Colon (tissue), 2 donors: ENCODE data around the gene RHD.
A peak's percentile ranks its signal among the peaks of the same experiment; 100 is the strongest.
"Not testable (repeated sequence)": the region's sequence is repeated elsewhere in the genome, so short reads cannot be mapped to it uniquely, and the experiment has no call there.

ENCODE experiments used
- FAIRE-seq: peaks from 2 replicates; lab custom pipeline; 2012; peaks lifted over from hg19 to GRCh38; lab: Jason Lieb, UNC
- donor health status: control.
- donor health status: control.

The RHD gene

DNA sequence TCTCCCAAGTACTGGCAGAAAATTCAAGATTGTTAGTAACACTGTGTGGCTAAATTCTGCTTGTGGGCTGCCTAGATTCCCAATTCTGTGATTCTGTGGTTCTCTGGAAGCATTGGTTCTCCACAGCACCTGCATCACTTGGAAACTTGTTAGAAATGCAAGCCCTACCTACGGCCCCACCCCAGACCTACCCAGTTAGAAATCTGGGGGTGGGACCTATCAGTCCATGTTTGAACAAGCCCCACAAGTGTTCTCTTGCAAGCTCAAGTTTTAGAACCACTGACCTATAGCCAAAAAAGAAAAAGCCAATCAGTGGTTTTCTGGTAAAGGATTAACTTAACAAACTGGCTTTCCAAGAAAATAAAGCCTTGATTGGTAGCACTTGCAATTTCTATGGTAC lies 35.9 kb downstream of the RHD start:
- not testable (repeated sequence) for FAIRE-seq

GRCh38 chr1:25309085-25309484 lies 36.8 kb downstream of the RHD start:
- FAIRE-seq: not testable (repeated sequence)

- FAIRE-seq: not testable (repeated sequence)
Observed at GRCh38 chr1:25309486-25309885, 37.2 kb downstream of the RHD start.

DNA sequence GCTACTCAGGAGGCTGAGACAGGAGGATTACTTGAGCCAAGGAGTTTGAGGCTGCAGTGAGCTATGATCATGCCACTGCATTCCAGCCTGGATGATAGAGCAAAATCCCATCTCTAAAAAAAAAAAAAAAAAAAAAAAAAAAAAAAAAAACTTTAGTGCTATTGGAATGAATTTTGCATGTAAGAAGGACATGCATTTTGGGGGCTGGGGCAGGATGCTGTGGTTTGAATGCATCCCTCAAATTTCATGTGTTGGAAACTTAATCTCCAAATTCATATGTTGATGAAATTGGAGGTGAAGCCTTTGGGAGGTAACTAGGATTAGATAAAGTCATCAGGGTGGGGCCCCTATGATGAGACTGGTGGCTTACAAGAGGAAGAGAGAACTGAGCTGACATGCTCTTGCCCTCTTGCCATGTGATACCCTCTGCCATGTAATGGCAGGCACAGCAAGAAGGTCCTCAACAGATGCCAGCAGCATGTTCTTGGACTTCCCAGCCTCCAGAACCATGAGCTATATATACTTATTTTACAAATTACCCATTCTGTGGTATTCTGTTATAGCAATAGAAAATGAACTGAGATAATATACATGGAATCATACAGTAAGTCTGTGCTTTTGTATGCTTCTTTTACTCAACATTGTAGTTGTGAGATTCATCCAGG lies 40.6 kb downstream of the RHD start:
- FAIRE-seq: not testable (repeated sequence)

GRCh38 chr1:25320314-25320938 lies 48.1 kb downstream of the RHD start:
- not testable (repeated sequence) for FAIRE-seq

DNA sequence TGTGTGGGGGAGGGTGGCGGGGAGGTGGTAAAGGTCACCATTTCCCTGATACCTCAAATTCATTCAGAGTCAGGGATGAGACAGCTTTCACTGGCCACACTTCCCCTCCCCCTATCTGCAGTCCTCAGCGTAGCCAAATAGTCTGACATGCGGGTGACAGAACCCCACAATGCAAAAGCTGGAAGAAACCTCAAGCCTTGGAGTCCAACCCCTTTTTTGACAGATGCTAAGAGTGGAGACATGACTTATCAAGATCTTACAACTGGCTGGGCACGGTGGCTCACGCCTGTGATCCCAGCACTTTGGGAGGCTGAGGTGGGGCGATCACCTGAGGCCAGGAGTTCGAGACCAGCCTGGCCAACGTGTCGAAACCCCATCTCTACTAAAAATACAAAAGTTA lies 49.8 kb downstream of the RHD start:
- not testable (repeated sequence) for FAIRE-seq

DNA sequence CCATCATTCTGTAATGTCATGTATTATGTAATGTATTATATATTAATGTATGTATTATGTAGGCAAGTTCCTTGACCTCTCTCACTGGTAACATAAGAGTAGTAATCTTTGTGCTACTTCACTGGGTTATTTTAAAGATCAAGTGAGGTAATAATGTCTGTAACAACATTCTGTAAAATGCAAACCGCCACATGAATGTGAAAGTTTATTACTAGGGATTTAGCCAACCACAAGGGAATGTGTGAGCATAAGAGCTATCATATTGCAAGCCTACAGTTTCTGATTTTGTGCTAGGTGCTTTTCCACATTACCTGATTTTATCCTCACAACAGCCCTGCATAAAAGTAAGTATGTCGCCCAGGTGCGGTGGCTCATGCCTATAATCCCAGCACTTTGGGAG lies 52.1 kb downstream of the RHD start:
- not testable (repeated sequence) for FAIRE-seq

GRCh38 chr1:25327864-25328790 lies 55.8 kb downstream of the RHD start:
- FAIRE-seq: not testable (repeated sequence)

DNA sequence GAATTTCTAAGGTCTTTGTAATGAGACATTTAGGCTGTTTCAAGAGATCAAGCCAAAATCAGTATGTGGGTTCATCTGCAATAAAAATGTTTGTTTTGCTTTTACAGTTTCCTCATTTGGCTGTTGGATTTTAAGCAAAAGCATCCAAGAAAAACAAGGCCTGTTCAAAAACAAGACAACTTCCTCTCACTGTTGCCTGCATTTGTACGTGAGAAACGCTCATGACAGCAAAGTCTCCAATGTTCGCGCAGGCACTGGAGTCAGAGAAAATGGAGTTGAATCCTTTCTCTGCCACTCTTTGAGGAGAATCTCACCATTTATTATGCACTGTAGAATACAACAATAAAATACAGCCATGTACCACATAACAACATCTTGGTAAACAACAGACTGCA lies 56.5 kb downstream of the RHD start:
- FAIRE-seq: not testable (repeated sequence)

DNA sequence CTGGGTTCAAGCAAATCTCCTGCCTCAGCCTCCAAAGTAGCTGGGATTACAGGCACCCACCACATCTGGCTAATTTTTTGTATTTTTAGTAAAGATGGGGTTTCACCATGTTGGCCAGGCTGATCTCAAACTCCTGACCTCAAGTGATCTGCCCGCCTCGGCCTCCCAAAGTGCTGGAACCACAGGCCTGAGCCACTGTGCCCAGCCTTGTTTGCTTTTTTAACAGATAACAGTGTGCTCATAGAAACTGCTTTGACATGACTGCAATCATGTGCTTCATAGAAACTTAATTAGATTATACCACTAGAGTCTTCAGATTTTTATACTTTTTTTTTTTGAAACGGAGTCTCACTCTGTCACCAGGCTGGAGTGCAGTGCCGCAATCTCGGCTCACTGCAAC lies 57.0 kb downstream of the RHD start:
- not testable (repeated sequence) for FAIRE-seq

- FAIRE-seq: not testable (repeated sequence)
Observed at GRCh38 chr1:25329950-25330349, 57.6 kb downstream of the RHD start.

DNA sequence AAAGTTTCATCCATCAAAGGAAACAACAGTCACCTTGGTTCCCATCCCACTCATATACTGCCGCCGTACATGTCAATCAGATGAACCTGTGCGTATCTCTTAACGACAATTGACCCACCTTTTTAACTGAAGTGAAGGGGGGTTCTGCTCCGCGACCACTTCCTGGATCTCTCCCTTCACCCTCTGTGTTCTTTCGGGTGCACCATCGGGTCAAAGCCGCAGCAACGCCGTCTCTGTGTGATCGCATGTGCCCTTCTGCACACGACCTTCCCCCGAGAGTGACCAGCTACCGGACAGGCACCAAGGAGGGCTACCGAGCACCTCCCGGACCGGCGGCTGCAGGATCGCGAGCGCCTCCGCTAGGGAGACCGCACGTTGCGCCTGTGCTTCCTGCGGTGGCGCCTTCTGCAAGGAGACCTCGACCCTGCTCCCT lies 64.6 kb downstream of the RHD start:
- FAIRE-seq: not testable (repeated sequence)

DNA sequence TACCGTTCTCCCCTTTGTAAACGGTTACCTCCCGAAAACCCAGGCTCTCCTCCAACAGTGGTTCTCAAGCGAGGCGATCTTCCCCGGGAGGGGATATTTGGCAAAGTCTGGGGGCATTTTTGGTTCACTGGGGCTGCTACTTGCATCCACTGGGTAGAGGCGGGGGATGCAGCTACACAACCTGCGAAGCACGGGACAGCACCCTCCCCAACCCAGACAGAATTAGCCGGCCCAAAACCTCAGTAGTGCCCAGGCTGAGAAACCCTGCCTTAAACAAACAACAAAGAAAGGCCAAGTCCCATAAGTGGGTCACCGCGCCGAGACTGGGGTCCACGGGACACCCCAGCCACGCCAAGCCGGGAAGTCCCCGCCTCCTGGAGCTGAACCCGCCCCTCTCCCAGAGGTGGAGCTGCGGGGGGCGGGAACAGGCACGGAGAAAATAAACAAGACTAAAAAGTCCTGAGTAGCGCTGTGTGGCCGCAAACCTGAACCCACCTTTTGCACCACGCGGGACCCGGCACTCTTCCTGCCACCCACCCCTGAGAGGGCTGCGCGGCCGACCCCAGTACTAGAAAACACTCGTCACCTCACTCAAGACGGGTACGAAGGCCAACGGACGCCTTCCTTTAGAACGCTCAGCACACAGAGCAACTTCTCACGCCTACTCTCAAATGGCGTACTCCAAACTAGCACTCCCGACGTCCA lies 65.3 kb downstream of the RHD start:
- FAIRE-seq: not testable (repeated sequence)

DNA sequence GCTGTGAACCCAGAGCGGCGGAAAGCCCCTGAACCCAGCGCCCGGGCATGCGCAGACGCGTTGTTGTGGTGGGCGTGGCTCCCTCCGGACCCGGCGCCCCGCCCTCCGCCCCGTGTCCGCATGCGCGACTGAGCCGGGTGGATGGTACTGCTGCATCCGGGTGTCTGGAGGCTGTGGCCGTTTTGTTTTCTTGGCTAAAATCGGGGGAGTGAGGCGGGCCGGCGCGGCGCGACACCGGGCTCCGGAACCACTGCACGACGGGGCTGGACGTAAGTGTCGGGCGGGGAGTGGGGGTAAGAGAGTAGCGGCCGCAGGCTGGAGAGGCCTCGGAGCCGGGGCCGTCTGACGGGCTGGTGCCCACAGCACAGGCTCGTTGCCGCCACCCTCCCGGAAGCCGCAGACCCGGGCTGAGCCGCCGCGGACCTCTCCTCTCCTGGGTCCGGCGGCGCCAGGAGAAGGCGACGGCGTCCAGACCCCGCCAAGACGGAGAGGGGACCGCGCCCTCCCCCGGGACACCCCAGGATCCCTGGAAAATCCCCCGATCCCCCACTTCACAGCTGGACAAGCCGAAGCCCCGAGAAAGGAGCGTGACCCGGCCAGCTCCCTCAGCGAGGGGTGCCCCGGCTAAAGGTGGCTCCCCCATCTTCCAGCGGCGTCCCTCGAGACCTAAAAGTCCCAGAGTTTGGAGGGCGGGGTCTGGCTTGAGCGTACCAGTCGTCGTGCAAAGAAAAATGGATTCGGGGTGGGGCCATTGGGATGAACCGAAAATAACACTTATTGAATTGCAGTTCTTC lies 66.1 kb downstream of the RHD start, which contains the start of gene TMEM50A:
Gene TMEM50A (plus strand): TSS at position 147 of the 794 bp plus-strand sequence. CDS start 2,153 bp downstream, outside the sequence.
- FAIRE-seq: peak; percentile 81

GRCh38 chr1:25338986-25339385 lies 66.7 kb downstream of the RHD start:
- FAIRE-seq: no peak

- FAIRE-seq: no peak
Observed at GRCh38 chr1:25341746-25342145, 69.4 kb downstream of the RHD start.

DNA sequence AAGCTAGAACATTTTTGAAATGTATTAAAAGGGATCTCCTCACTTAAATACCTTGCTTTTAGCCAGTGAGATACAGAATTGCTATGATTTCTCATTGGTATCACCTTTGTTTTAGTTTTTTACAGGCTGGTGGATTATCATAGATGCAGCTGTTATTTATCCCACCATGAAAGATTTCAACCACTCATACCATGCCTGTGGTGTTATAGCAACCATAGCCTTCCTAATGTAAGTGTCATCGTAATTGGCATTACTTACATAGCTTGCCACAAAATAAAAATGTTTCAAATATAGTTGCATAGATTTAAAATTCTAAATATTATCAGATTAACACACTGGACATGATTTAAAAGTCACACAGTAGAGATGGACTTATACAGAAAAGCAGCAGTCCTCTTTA lies 70.5 kb downstream of the RHD start:
- FAIRE-seq: no peak

DNA sequence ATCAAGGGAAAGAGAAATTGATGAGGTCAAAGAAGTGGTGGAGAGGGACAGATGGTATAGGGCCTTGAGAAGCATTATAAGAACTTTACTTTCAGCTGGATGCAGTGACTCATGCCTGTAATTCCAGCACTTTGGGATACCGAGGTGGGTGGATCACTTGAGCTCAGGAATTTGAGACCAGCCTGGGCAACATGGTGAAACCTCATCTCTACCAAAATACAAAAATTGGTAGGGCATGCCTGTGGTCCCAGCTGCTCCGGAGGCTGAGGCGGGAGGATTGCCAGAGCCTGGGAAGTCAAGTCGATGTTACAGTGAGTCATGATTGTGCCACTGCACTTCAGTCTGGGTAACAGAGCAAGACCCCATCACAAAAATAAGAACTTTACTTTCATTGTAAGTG lies 71.6 kb downstream of the RHD start:
- no peak for FAIRE-seq

- no peak for FAIRE-seq
Observed at GRCh38 chr1:25347556-25347955, 75.2 kb downstream of the RHD start.

GRCh38 chr1:25349606-25350005 lies 77.3 kb downstream of the RHD start:
- no peak for FAIRE-seq

GRCh38 chr1:25355841-25356395 lies 83.6 kb downstream of the RHD start:
- FAIRE-seq: no peak
